ENCODE results near the gene ATOX1.

ATOX1 gene

GRCh38 chr5:151766975-151767374, 8.5 kb upstream of the ATOX1 start:
- peaks cover 5% of the 10 kb centered on the region; the same call in 1 of the 2 replicates for H3K4me1 ChIP-seq (ENCODE audit: control insufficient read depth, insufficient read depth, low read length)
- no peaks in the 10 kb centered on the region for H3K36me3 ChIP-seq (ENCODE audit: control insufficient read depth, insufficient read depth, low read length)
- H3K27ac ChIP-seq (ENCODE audit: low read depth, low read length): no peak overlapping the region
- no peaks in the 10 kb centered on the region for H3K27me3 ChIP-seq (ENCODE audit: control insufficient read depth, insufficient read depth, low read length)
- H3K9me3 ChIP-seq (ENCODE audit: control insufficient read depth, insufficient read depth, low read length): no peaks in the 10 kb centered on the region
- no peak overlapping the region for H3K9ac ChIP-seq (ENCODE audit: low read depth, low read length)
- H3K4me3 ChIP-seq (ENCODE audit: low read depth, low read length): no peak overlapping the region

DNA sequence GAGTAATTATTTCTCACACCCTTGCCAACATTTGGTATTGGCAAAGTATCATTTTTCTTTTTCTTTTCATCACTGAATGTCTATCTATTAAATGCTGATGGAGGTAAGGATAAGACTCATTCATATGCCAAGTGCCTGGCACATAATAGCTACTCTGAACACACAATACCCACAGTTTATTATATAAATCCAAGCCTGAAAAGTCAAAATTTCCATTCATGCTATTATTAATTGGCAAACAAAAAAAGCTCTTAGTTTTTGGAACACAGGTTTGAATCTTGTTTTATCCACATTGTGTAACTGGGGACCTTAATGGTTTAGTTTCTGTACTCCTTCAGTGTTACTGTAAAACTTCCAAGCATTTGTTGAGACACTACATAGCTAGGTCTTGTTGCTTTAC, 6.4 kb upstream of the ATOX1 start:
- H3K9ac ChIP-seq (ENCODE audit: low read depth, low read length): no peak overlapping the region
- no peak overlapping the region for H3K4me3 ChIP-seq (ENCODE audit: low read depth, low read length)
- H3K4me1 ChIP-seq (ENCODE audit: control insufficient read depth, insufficient read depth, low read length): 0 out of 2 replicates have a peak, but pooled peaks cover 2% of the 10 kb centered on the region
- no peaks in the 10 kb centered on the region for H3K9me3 ChIP-seq (ENCODE audit: control insufficient read depth, insufficient read depth, low read length)
- H3K27ac ChIP-seq (ENCODE audit: low read depth, low read length): no peak overlapping the region
- H3K27me3 ChIP-seq (ENCODE audit: control insufficient read depth, insufficient read depth, low read length): no peaks in the 10 kb centered on the region
- no peaks in the 10 kb centered on the region for H3K36me3 ChIP-seq (ENCODE audit: control insufficient read depth, insufficient read depth, low read length)

- Histone ChIP-seq H3K9me3 (ENCODE audit: control insufficient read depth, insufficient read depth, low read length) (no peaks in the 10 kb centered on the region), H3K27ac (ENCODE audit: low read depth, low read length) (peak overlapping the region; percentile 57), H3K27me3 (ENCODE audit: control insufficient read depth, insufficient read depth, low read length) (no peaks in the 10 kb centered on the region), H3K36me3 (ENCODE audit: control insufficient read depth, insufficient read depth, low read length) (peaks cover under 1% of the 10 kb centered on the region), H3K9ac (ENCODE audit: low read depth, low read length) (peak overlapping the region; percentile 22), H3K4me1 (ENCODE audit: control insufficient read depth, insufficient read depth, low read length) (peaks cover 28% of the 10 kb centered on the region), H3K4me3 (ENCODE audit: low read depth, low read length) (peak overlapping the region; percentile 70)
These were observed 346 bp downstream of the ATOX1 start for GRCh38 chr5:151758141-151758429.

DNA sequence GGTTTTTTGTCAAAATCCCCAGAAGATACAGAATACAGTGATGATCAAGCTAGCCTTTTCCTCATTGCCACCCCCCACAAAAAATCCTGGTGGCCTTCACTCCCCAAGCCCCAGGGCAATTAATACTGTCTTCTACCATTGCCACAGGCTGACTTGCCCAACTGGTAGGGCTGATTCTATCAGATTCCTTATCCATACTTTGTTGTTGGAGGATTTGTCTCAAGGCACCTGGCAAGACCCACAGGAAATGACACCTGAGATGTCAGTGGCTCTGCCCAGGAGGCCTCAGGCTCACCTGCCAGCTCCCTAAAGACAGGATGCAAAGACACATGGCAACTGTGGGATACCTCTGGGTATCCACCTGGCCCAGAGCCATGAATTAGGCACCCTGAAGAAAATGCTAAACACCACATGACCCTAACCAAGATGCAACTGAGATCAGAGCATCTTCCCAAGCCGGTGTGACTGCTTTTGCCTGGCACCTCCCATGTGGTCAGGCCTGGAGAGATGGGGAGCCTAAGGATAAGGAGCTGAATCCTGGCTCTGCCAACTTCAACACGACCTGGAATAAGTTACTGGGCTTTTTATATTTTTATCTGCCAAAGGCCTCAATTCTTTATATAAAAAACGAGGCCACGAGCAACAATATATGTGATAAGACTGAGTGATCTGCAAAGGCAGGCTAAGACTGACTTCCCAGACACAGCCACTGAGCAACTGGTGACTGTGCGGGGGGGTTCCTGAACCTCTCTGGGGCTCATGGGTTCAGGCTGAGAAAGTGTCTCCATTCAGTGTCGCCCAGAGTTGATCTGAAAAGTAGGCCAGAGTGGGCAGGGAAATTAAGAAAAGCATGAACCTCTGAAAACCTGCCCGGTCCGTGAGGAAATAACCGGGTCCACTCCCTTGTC, 944 bp downstream of the ATOX1 start:
- Histone ChIP-seq H3K36me3 (ENCODE audit: control insufficient read depth, insufficient read depth, low read length) (peaks cover 5% of the 10 kb centered on the region), H3K27ac (ENCODE audit: low read depth, low read length) (no peak overlapping the region), H3K4me1 (ENCODE audit: control insufficient read depth, insufficient read depth, low read length) (peaks cover 28% of the 10 kb centered on the region), H3K27me3 (ENCODE audit: control insufficient read depth, insufficient read depth, low read length) (no peaks in the 10 kb centered on the region), H3K9ac (ENCODE audit: low read depth, low read length) (peak overlapping the region; percentile 22; the same call in 1 of the 2 replicates), H3K4me3 (ENCODE audit: low read depth, low read length) (peak overlapping the region; percentile 70), H3K9me3 (ENCODE audit: control insufficient read depth, insufficient read depth, low read length) (no peaks in the 10 kb centered on the region)

- Histone ChIP-seq H3K27me3 (ENCODE audit: control insufficient read depth, insufficient read depth, low read length) (no peaks in the 10 kb centered on the region), H3K4me3 (ENCODE audit: low read depth, low read length) (no peak overlapping the region), H3K9me3 (ENCODE audit: control insufficient read depth, insufficient read depth, low read length) (no peaks in the 10 kb centered on the region), H3K4me1 (ENCODE audit: control insufficient read depth, insufficient read depth, low read length) (peaks cover 26% of the 10 kb centered on the region), H3K9ac (ENCODE audit: low read depth, low read length) (no peak overlapping the region), H3K27ac (ENCODE audit: low read depth, low read length) (peak overlapping the region; percentile 26), H3K36me3 (ENCODE audit: control insufficient read depth, insufficient read depth, low read length) (peaks cover 5% of the 10 kb centered on the region)
These were observed 3.0 kb downstream of the ATOX1 start for GRCh38 chr5:151755383-151755782.

GRCh38 chr5:151751593-151751992, 6.8 kb downstream of the ATOX1 start:
- no peaks in the 10 kb centered on the region for H3K9me3 ChIP-seq (ENCODE audit: control insufficient read depth, insufficient read depth, low read length)
- H3K4me1 ChIP-seq (ENCODE audit: control insufficient read depth, insufficient read depth, low read length): peaks cover 8% of the 10 kb centered on the region; the same call in 1 of the 2 replicates
- no peak overlapping the region for H3K27ac ChIP-seq (ENCODE audit: low read depth, low read length)
- no peak overlapping the region for H3K9ac ChIP-seq (ENCODE audit: low read depth, low read length)
- H3K27me3 ChIP-seq (ENCODE audit: control insufficient read depth, insufficient read depth, low read length): no peaks in the 10 kb centered on the region
- H3K36me3 ChIP-seq (ENCODE audit: control insufficient read depth, insufficient read depth, low read length): peaks cover 5% of the 10 kb centered on the region
- no peak overlapping the region for H3K4me3 ChIP-seq (ENCODE audit: low read depth, low read length)

DNA sequence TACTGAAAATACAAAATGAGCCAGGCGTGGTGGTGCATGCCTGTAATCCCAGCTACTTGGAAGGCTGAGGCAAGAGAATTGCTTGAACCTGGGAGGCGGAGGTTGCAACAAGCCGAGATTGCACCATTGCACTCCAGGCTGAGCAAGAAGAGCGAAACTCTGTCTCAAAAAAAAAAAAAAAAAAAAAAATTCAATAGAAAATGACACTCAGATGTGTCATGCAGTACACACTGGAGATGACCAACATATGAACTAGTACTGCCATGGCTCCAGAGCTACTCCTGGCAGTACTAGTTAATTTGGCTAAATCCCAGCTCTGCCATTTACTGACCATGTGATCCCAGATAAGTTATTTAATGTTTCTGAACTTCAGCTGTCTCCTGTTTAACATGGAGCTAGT, 7.3 kb downstream of the ATOX1 start:
- Histone ChIP-seq H3K27ac (ENCODE audit: low read depth, low read length) (no peak overlapping the region), H3K4me1 (ENCODE audit: control insufficient read depth, insufficient read depth, low read length) (peaks cover 8% of the 10 kb centered on the region; the same call in 1 of the 2 replicates), H3K27me3 (ENCODE audit: control insufficient read depth, insufficient read depth, low read length) (no peaks in the 10 kb centered on the region)

GRCh38 chr5:151750121-151750520, 8.3 kb downstream of the ATOX1 start:
- no peak overlapping the region for H3K4me3 ChIP-seq (ENCODE audit: low read depth, low read length)
- H3K4me1 ChIP-seq (ENCODE audit: control insufficient read depth, insufficient read depth, low read length): peaks cover 2% of the 10 kb centered on the region; the same call in 1 of the 2 replicates
- H3K9me3 ChIP-seq (ENCODE audit: control insufficient read depth, insufficient read depth, low read length): no peaks in the 10 kb centered on the region
- peaks cover 17% of the 10 kb centered on the region for H3K36me3 ChIP-seq (ENCODE audit: control insufficient read depth, insufficient read depth, low read length)
- no peaks in the 10 kb centered on the region for H3K27me3 ChIP-seq (ENCODE audit: control insufficient read depth, insufficient read depth, low read length)
- H3K27ac ChIP-seq (ENCODE audit: low read depth, low read length): no peak overlapping the region
- no peak overlapping the region for H3K9ac ChIP-seq (ENCODE audit: low read depth, low read length)

More for the DNA sequence above, 7.3 kb downstream of the ATOX1 start:
- Histone ChIP-seq H3K4me3 (ENCODE audit: low read depth, low read length) (no peak overlapping the region), H3K9ac (ENCODE audit: low read depth, low read length) (no peak overlapping the region), H3K36me3 (ENCODE audit: control insufficient read depth, insufficient read depth, low read length) (peaks cover 8% of the 10 kb centered on the region), H3K9me3 (ENCODE audit: control insufficient read depth, insufficient read depth, low read length) (no peaks in the 10 kb centered on the region)

- no peaks in the 10 kb centered on the region for H3K27me3 ChIP-seq (ENCODE audit: control insufficient read depth, insufficient read depth, low read length)
- H3K27ac ChIP-seq (ENCODE audit: low read depth, low read length): no peak overlapping the region
- no peak overlapping the region for H3K9ac ChIP-seq (ENCODE audit: low read depth, low read length)
- peaks cover 9% of the 10 kb centered on the region for H3K4me1 ChIP-seq (ENCODE audit: control insufficient read depth, insufficient read depth, low read length)
- H3K9me3 ChIP-seq (ENCODE audit: control insufficient read depth, insufficient read depth, low read length): no peaks in the 10 kb centered on the region
- no peak overlapping the region for H3K4me3 ChIP-seq (ENCODE audit: low read depth, low read length)
- peaks cover 18% of the 10 kb centered on the region for H3K36me3 ChIP-seq (ENCODE audit: control insufficient read depth, insufficient read depth, low read length)
These were observed 13.2 kb downstream of the ATOX1 start for GRCh38 chr5:151745071-151745705.

- H3K27me3 ChIP-seq (ENCODE audit: control insufficient read depth, insufficient read depth, low read length): no peaks in the 10 kb centered on the region
- H3K36me3 ChIP-seq (ENCODE audit: control insufficient read depth, insufficient read depth, low read length): peaks cover 18% of the 10 kb centered on the region
- no peak overlapping the region for H3K27ac ChIP-seq (ENCODE audit: low read depth, low read length)
- no peaks in the 10 kb centered on the region for H3K9me3 ChIP-seq (ENCODE audit: control insufficient read depth, insufficient read depth, low read length)
- H3K9ac ChIP-seq (ENCODE audit: low read depth, low read length): no peak overlapping the region
- H3K4me3 ChIP-seq (ENCODE audit: low read depth, low read length): no peak overlapping the region
- H3K4me1 ChIP-seq (ENCODE audit: control insufficient read depth, insufficient read depth, low read length): peaks cover 18% of the 10 kb centered on the region
These were observed 14.9 kb downstream of the ATOX1 start for GRCh38 chr5:151743530-151743929.

DNA sequence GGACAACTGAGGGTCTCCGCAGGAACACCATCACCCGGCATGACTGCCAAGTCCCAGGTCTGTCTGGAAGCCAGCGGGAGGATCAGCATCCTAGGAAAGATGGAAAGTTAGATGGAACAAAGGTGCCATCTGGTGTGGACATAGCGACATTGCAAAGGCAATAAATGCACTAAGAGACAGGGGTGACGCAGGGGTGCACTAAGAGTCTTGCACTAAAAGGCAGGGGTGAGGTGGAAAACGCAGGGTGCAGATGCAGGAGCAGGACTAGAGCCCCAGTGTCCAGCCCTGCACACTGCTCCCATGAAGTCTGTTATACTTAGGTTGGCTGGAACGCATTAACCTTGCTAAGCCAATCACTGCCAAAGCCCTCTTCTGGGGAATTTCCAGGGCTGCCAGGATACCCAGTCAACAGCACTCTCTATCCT, 15.5 kb downstream of the ATOX1 start:
- no peak overlapping the region for H3K27ac ChIP-seq (ENCODE audit: low read depth, low read length)
- no peak overlapping the region for H3K4me3 ChIP-seq (ENCODE audit: low read depth, low read length)
- H3K36me3 ChIP-seq (ENCODE audit: control insufficient read depth, insufficient read depth, low read length): peaks cover 18% of the 10 kb centered on the region
- no peaks in the 10 kb centered on the region for H3K9me3 ChIP-seq (ENCODE audit: control insufficient read depth, insufficient read depth, low read length)
- H3K9ac ChIP-seq (ENCODE audit: low read depth, low read length): no peak overlapping the region
- H3K4me1 ChIP-seq (ENCODE audit: control insufficient read depth, insufficient read depth, low read length): peaks cover 18% of the 10 kb centered on the region
- no peaks in the 10 kb centered on the region for H3K27me3 ChIP-seq (ENCODE audit: control insufficient read depth, insufficient read depth, low read length)

All from HUES48 (cell line).